PC-3 (cell line): ENCODE results near the gene DRD1.

ENCODE experiments used
- EZH2 ChIP-seq: fragments of 300-600 bp; sonication (generic); IDR thresholded peaks from one replicate; pipeline ENCODE4 v1.6.1; 2017; ENCODE audit warnings: antibody characterized with exemption, mild to moderate bottlenecking, low read length; ENCODE audit not compliant: unreplicated experiment
- TF ChIP-seq, protein P1 (sequence below): fragments of 300-600 bp; sonication (generic); conservative IDR thresholded peaks from 2 replicates; pipeline ENCODE4 v1.5.1; 2017; ENCODE audit warnings: antibody characterized with exemption, low read depth, mild to moderate bottlenecking, low read length

DNA sequence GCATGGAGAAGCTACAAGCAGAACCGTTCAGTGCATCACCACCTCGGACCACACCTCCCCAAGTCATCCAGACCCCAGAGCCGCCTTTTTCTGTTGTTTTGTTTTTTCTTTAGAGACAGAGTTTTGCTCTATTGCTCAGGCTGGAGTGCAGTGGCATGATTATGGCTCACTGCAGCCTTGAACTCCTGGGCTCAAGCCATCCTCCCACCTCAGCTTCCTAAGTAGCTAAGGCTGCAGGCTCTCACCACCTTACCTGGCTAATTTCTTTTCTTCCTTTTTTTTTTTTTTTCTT is 20.9 kb upstream of the DRD1 start:
- TF ChIP-seq, protein P1, sequence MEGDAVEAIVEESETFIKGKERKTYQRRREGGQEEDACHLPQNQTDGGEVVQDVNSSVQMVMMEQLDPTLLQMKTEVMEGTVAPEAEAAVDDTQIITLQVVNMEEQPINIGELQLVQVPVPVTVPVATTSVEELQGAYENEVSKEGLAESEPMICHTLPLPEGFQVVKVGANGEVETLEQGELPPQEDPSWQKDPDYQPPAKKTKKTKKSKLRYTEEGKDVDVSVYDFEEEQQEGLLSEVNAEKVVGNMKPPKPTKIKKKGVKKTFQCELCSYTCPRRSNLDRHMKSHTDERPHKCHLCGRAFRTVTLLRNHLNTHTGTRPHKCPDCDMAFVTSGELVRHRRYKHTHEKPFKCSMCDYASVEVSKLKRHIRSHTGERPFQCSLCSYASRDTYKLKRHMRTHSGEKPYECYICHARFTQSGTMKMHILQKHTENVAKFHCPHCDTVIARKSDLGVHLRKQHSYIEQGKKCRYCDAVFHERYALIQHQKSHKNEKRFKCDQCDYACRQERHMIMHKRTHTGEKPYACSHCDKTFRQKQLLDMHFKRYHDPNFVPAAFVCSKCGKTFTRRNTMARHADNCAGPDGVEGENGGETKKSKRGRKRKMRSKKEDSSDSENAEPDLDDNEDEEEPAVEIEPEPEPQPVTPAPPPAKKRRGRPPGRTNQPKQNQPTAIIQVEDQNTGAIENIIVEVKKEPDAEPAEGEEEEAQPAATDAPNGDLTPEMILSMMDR: no peak
- TF ChIP-seq EZH2: no peak
